NOMO-1 (cell line): ENCODE measurements around the gene MACROH2A1.

Source experiments
- DNase-seq, 2 experiments: peaks; one replicate each; lab custom pipeline; 2025; ENCODE audit not compliant: unreplicated experiment in 2 of 2; lab: John Stamatoyannopoulos, UW

MACROH2A1 gene

GRCh38 chr5:135398855-135399793, at the start of gene MACROH2A1:
MACROH2A1 (minus strand) TSS chr5:135399231; CDS start chr5:135389093, 10,138 bp downstream.
- DNase-seq = peak; percentile 59 to 74

DNA sequence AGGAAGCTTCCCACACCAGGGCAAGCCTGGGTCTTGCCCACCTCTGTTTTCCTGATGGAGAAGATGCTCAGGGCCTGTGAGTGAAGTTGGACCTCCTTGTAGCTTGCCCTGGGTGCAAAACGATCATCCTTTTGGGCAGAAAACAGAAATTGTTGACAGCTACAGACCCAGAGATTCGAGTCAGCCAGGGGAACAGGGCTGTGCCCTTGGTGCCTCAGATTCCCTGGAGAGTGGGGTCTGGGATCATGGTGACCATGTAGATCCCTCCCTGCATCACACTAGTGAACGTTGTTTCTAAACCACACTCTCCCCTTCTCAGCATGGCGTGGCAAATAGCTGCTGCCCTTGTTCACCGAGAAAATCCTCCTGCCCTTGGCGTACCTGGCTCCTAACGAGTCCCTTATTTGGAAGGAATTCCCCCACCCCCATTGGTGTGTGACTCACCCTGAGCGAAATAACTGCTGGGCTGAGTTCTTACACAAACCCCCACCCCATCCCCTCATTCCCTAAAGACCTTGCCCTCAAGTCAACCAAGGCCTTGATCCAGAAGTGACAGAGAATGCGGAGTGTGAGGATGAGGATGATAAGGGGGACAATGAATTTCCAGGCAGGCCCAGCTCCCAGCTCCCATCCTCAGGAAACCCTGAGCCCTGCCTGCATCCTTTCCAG, 49.2 kb upstream of the MACROH2A1 start:
- DNase-seq = no peak

GRCh38 chr5:135447298-135447929, 48.4 kb upstream of the MACROH2A1 start, which contains the start of gene DCANP1:
DCANP1 (minus strand) TSS chr5:135447348; CDS start chr5:135447108, 240 bp downstream.
- DNase-seq = no peak

GRCh38 chr5:135446615-135447014, 47.6 kb upstream of the MACROH2A1 start:
- DNase-seq = no peak

DNA sequence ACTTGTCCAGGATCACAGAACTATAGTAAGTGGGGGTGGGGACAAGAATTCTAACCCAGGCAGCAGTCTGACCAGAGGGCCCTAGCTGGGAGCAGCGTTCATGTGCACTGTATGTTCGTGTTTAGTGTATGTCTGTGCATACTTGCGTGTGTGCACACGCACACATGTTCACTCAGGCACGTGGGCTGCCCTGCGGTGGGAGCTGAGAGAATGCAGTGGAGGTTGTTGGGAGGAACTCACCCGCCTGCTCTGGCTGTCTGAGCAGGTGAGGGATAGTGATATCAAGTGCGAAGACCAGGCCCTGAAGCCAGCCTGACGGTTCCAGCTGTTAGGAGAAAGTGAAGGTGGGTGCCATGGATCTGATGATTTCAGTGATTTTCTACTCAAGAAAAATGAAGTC, 47.2 kb upstream of the MACROH2A1 start:
- DNase-seq = no peak

DNA sequence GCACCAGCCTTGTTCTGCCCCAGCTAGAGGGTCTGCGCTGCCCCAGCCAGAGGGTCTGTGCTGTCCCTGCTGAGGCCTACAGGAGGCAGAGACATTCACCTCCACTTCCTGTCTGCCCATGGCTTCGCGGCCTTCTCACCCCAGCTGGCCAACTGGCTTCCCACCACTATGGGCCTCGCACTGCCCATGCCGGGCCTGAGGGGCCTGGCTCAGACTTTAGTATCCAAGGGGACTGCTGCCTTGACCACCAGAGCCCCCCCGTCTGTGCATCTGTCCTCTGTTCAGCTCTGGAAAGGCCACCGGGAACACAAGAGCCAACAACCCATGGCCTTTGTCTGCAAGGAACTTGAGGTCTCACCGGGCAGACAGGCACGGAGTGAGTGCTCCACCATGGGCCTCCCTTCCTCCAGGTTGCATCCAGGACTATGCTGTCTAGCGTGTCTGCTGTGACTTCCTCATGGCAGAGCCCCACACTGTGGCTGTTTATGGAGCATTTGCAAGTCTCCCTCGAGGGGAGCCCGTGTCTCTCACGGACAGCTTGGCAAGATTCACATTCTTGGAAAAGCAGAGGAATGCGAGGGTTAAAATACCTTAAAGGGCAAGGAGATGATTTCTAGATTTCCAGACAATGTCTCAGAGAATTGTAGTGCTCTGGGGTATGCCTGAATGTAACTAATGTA, 46.4 kb upstream of the MACROH2A1 start:
- DNase-seq = no peak

DNA sequence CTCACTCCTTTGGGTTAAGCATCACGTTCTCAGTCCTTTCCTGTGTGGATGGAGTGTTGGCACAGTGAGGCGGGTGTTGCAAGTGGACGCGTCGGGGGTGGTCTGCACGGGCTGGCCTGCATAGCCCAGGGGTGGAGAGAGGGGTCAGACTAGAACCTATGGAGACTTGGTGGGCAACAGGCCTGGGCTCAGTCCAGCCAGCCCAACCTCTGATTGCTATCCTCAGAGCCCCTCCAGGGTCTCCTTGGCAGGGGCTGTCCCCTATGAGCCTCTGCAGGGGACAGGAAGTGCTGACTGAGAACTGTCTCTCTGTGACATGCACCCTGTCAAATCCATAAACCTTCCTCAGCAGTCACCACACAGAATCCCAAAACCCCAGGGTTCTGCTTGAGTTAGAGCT, 45.9 kb upstream of the MACROH2A1 start:
- DNase-seq = no peak

DNA sequence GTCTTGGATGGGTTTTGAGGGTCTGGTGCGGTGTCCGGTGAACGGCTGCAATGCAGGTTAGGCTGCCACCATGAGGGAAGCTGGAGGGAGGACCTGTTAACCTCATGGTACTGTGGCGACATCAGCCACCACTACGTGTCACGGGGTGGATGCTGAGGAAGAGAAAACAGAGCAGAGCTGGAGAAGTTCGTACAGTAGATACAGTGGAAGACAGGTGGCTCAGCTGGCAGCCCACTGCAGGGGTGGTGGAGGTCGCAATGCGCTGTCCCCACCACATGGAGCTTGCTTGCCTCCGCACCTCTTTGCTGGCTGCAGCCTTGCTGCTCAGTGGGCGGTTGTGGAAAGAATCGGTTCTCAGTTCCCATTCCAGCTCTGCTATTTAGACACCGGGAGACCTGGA, 45.3 kb upstream of the MACROH2A1 start:
- peak in 1 of 2 experiments; percentile 29 for DNase-seq

GRCh38 chr5:135443161-135443960, 44.3 kb upstream of the MACROH2A1 start:
- DNase-seq = no peak

GRCh38 chr5:135442431-135443160, 43.6 kb upstream of the MACROH2A1 start:
- DNase-seq = no peak

DNA sequence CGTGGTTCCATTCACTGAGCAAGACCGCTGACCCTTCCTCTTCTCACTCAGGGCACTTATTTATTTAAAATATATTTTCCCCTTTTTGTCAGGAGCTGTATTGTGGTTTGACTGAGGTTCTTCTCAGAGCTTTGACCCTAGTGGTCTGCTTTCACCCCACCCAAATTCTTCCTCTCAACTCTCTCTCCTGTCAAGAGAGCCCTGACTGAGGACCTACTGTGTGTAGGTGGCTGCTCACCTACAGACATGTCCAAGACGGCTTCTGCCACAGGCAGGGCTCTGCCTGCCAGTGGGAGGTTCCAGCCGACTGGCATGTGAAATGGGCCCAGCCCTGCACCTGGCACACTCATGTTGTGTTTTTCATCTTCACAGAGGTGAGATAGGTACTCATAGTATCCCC, 42.9 kb upstream of the MACROH2A1 start:
- no peak for DNase-seq

- DNase-seq = no peak
Observed at GRCh38 chr5:135441350-135441831, 42.4 kb upstream of the MACROH2A1 start.

DNA sequence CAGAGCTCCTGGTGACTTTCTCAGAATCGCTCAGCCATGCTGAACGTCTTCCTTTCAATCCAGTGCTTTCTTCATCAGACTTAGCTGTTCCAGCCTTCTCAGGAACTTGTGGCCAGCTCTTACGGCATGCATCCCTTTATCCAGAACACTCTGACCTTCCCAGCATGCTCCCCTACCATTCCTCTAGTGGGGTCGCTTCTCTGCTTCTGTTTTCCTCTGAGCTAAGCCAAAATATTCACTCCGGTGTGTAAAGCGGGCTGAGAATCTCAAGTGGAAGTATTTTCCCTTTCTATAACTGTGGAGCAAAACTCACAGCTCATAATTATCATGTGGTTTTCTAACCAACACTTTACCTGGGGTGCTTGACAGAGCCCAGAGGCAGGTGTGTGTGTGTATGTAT, 41.9 kb upstream of the MACROH2A1 start:
- no peak for DNase-seq

DNA sequence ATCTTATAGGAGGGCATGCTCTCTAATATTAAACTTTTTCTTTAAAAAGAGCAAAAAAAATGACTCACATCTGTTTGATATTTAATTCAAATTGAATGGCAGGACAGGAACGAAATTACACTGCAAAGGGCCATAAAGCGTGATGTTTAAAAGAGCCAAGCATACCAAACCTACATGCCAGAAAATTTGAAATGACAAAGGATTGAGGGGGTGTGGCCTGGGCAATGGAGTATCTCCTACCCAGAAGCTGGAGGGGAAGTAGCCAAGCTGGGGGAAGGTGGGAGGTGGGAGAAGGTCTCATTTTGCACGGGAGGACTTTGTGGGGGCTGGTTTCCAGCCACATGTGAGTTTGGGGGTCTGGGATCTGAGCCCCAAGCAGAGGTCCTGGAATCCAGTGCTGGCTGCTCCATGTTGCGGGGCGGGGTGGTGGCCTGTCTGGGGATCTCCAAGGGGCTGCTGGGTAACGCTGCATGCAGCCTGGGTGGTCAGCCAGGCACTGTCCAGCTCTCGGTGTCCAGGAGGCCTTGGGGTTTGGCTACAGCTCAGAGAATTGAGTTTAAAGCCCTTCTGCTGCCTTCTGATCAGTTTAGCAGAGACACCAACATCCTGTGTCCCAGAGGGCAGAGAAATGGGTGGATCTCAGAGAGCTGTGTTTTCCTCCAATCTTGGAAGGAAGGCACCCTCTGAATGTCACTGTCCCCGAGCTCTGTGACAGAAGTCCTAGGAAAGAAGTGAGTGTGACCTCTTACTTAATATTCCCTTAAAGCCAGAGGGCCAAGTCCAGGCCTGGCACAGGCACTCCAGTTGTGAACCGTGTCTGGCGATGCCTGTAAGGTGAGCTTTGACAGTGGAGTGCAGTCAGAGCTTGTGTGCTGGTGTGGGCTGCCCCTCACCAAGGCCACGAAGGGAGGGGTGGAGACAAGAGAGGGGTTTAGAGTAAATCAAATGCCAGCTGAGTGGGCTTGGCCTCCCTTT, 40.5 kb upstream of the MACROH2A1 start:
- no peak for DNase-seq

- DNase-seq = no peak
Observed at GRCh38 chr5:135438636-135439221, 39.7 kb upstream of the MACROH2A1 start.

GRCh38 chr5:135437796-135438560, 38.9 kb upstream of the MACROH2A1 start:
- no peak for DNase-seq

- DNase-seq = peak; percentile 83 to 86
Observed at GRCh38 chr5:135437422-135437795, 38.4 kb upstream of the MACROH2A1 start.
